Brain microvascular endothelial cell (primary cell): ENCODE results near the gene RAB8A.
"Not testable (repeated sequence)": the region's sequence is repeated elsewhere in the genome, so short reads cannot be mapped to it uniquely, and the experiment has no call there.

Experiments
- DNase-seq: peaks from one replicate; pipeline ENCODE4 v3.0.0-alpha.2; 2020
- H3K27ac ChIP-seq: fragments of 250-450 bp; sonication (Bioruptor Pico); 2 replicates; pipeline ENCODE4 v1.5.1; 2020; ENCODE audit warnings: mild to moderate bottlenecking, moderate library complexity
- H3K27me3 ChIP-seq: fragments of 250-450 bp; sonication (Bioruptor Pico); replicated peaks from 2 replicates; pipeline ENCODE4 v1.5.1; 2020; ENCODE audit warnings: mild to moderate bottlenecking
- H3K36me3 ChIP-seq: fragments of 250-450 bp; sonication (Bioruptor Pico); replicated peaks from 2 replicates; pipeline ENCODE4 v1.5.1; 2020; ENCODE audit warnings: mild to moderate bottlenecking
- H3K4me3 ChIP-seq: 2 replicates; pipeline ENCODE4 v1.5.1; 2011; ENCODE audit warnings: low read depth, mild to moderate bottlenecking, control low read depth, low read length, moderate library complexity
- in situ Hi-C: cut with HindIII; loops from 2 replicates; pipeline ENCODE4 v1.10.0; 2017; ENCODE audit warnings: low sequenced_read_pairs, low pct_ligation_motif_present
- TF ChIP-seq, protein P1 (sequence below): IDR thresholded peaks from 2 replicates; pipeline ENCODE4 v1.5.1; 2011; ENCODE audit warnings: low read depth, mild to moderate bottlenecking, moderate library complexity, low read length, control low read depth, inconsistent platforms; ENCODE audit errors: missing control alignments

The RAB8A gene

DNA sequence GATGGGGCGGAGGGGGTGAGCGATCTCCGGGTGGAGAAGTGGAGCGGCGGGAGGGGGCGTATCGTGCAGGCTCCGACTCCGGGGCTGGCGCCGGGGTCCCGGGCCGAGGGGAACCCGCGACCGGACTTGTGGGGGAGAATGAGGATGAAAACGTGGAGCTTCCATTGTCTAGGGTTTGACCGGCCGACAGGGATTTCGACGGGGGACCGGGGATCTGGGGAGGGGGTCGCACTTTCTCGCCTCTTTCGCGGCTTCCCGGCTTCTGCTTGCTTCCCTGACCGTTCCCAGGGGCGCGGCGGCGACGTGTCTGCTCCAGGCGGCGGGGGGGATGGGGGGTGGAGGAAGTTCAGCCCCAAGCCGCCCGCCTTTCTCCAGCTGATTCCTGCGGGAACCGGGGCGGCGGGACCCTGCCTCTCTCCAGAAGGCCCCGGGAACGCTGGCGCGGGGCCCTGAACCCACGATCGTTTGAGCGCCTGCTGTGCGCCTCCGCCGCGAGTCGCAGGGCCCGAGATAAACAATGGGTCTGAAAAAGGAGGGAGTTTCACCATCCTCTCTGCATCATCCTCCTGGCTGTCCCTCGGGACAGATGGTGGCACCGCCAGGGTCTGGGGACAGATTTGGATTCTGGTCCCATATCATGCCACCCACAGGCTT lies 34.6 kb upstream of the RAB8A start:
- no peaks in the 10 kb centered on the region for H3K27me3 ChIP-seq
- peak overlapping the region; percentile 97 for H3K27ac ChIP-seq
- peaks cover 45% of the 10 kb centered on the region for H3K36me3 ChIP-seq
- in situ Hi-C loops, result no loop called here
- DNase-seq, result no peak
- TF ChIP-seq, protein P1, sequence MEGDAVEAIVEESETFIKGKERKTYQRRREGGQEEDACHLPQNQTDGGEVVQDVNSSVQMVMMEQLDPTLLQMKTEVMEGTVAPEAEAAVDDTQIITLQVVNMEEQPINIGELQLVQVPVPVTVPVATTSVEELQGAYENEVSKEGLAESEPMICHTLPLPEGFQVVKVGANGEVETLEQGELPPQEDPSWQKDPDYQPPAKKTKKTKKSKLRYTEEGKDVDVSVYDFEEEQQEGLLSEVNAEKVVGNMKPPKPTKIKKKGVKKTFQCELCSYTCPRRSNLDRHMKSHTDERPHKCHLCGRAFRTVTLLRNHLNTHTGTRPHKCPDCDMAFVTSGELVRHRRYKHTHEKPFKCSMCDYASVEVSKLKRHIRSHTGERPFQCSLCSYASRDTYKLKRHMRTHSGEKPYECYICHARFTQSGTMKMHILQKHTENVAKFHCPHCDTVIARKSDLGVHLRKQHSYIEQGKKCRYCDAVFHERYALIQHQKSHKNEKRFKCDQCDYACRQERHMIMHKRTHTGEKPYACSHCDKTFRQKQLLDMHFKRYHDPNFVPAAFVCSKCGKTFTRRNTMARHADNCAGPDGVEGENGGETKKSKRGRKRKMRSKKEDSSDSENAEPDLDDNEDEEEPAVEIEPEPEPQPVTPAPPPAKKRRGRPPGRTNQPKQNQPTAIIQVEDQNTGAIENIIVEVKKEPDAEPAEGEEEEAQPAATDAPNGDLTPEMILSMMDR, result no peak
- H3K4me3 ChIP-seq, result peak overlapping the region; percentile 92

DNA sequence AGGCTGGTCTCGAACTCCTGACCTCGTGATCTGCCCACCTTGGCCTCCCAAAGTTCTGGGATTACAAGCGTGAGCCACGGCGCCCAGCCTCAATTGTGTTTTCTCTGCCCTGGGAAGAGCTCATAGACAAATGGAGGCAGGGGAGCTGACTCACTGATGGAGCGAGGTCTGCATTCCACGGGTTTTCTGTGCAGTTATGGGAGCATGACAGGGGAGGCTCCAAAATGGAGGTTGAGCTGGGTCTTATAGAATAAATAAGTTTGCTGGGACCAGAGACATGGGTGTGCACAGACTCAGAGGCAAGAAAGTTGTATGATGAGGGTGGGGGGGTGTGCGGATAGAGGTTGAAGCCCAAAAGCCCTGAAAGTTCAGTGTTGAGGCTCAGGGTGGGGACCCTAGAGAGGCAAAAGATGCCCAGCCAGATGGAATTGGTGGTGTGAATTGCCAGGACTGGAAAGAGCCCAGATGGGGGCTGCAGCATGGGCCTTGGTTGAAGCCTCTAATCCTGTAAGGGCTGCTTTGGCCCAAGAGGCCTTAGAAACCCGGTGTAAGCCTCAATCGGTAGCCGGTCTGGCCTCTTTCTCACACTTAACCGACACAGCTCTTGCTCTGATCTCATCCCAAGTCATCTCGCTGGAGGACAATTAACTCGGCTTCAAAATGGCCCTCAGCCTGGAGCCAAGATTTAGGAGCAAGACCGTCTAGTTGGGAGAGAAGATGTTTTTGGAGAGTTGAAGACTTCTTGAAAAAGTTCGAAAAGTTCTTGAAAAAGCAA lies 33.5 kb upstream of the RAB8A start:
- peaks cover 55% of the 10 kb centered on the region for H3K36me3 ChIP-seq
- no peak for DNase-seq
- in situ Hi-C loops, result no loop called here
- TF ChIP-seq, protein P1, result no peak
- no peaks in the 10 kb centered on the region for H3K27me3 ChIP-seq
- H3K4me3 ChIP-seq, result peak overlapping the region; percentile 92
- peak overlapping the region; percentile 97 for H3K27ac ChIP-seq

DNA sequence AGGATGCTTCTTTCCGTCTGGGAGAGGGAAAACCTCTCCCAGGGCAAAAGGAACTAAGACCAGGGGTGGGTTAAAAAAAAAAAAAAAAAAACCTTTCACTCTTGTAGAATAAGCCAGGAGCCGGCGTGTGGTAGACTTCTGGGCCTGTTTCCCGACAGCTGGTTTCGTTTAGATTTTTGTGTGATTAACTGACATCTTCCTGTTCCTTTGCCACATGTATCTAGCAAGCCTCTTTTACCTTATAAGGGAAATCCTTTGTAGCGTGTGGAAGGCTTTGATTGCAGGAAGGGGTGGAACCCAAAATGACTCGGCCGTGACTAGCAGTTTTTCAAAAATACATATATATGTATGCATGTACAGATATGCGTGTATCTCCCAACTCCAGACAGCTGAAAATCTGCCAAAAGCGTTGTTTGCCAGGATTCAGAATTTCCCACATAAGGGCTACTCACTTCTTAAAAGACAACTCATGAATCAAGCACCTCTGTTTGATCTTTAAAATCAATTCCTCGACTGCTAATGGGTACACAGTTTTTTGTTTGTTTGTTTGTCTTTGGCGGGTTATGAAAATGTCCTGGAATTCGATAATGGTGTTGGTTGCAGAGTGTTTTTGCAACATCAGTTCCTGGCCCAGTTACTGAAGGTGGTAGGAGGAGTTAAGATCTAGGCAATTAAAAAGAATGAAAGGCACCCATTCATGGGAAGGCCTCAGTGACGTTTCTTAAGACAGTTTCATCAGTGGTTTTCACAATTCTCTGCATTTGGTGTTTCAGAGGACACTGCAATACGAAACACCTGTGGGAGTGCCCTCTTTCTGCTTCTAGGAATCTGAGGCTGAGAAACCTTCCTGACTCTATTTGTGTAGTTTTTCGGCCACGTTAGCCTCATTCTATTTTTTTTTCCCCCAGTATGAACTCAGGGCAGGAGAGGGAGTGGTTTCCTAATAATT lies 32.7 kb upstream of the RAB8A start:
- TF ChIP-seq, protein P1, result no peak
- Histone ChIP-seq H3K27me3 (no peaks in the 10 kb centered on the region), H3K4me3 (peak overlapping the region; percentile 92), H3K36me3 (peaks cover 63% of the 10 kb centered on the region), H3K27ac (peak overlapping the region; percentile 97)
- DNase-seq, result peak; percentile 94
- in situ Hi-C loops, result no loop called here

DNA sequence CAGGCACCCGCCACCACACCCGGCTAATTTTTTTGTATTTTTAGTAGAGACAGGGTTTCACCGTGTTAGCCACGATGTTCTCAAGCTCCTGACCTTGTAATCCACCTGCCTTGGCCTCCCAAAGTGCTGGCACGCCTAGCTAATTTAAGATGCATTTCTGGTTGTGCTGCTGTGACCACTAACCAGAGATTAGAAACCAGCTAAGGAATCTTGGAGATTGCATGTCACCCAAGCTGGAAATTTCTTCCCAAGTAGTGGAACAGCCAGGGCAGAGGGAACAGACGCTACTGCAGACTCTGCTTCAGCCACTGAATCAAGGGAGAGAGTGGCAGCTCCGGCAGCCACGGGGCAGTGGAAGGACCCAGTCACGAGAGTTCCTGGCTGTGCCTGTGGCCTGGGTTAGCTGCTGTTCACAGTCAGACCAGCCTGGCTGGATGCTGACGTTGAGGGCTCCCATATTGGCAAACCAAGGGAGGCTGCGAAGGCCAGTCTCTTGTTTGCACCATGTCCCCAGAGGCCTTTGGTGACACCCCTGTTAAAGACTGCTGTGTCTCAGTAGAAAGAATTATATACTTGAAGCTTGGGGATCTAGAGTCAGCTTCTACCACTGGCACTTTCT lies 27.5 kb upstream of the RAB8A start:
- Histone ChIP-seq H3K36me3 (peaks cover 93% of the 10 kb centered on the region), H3K4me3 (no peak overlapping the region), H3K27me3 (no peaks in the 10 kb centered on the region), H3K27ac (peak overlapping the region; percentile 27)
- in situ Hi-C loops, result no loop called here
- TF ChIP-seq, protein P1, result no peak
- no peak for DNase-seq

DNA sequence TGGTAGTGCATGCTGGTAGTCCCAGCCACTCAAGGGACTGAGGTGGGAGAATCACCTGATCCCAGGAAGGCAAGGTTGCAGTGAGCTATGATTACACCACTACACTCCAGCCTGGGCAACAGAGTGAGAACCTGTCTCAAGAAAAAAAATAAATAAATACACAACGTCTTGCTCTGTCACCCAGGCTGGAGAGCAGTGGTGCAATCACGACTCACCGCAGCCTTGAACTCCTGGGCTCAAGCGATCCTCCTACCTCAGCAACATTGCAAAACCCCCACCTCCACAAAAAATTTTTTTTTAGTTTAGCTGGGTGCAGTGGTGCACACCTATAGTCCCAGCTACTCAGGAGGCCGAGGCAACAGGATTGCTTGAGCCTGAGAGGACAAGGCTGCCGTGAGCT lies 26.6 kb upstream of the RAB8A start:
- Histone ChIP-seq H3K27ac (peak overlapping the region; percentile 27), H3K27me3 (no peaks in the 10 kb centered on the region), H3K4me3 (no peak overlapping the region), H3K36me3 (peaks cover 99% of the 10 kb centered on the region)
- in situ Hi-C loops, result no loop called here
- TF ChIP-seq, protein P1, result no peak
- DNase-seq, result no peak

DNA sequence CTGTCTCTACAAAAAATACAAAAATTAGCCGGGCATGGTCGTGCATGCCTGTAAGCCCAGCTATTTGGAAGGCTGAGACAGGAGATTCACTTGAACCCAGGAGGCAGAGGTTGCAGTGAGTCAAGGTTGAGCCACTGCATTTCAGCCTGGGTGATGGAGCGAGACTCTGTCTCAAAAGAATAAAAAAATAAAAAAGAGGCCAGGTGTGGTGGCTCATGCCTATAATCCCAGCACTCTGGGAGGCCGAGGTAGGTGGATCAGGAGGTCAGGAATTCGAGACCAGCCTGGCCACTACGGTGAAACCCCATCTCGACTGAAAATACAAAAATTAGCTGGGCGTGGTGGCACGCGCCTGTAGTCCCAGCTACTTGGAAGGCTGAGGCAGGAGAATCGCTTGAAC lies 24.3 kb upstream of the RAB8A start:
- in situ Hi-C loops, H3K27me3 ChIP-seq, DNase-seq, H3K4me3 ChIP-seq, H3K27ac ChIP-seq: not testable (repeated sequence)
- H3K36me3 ChIP-seq, result peaks cover 99% of the 10 kb centered on the region
